ENCODE data around the gene TAF11. TPM values are rescaled to one million over a fixed set of nuclear protein-coding genes. Genes with fewer than 3 reads are reported as not detected.

TAF11 gene
- total RNA-seq, 1 donor from 2014 or later, result 18.1 TPM

- Histone ChIP-seq H3K27me3 (ENCODE audit: low read depth) (no peaks in the 10 kb centered on the region), H3K4me1 (peaks cover 3% of the 10 kb centered on the region), H3K36me3 (peaks cover 74% of the 10 kb centered on the region), H3K9me3 (replicated peaks) (no peaks in the 10 kb centered on the region), H3K27ac (replicated peaks) (no peak overlapping the region), H3K4me3 (no peak overlapping the region)
- no peak for DNase-seq
- no peak for TF ChIP-seq CTCF (IDR thresholded peaks at IDR 0.05; ENCODE audit: borderline replicate concordance)
- intact Hi-C loops (cut with micrococcal nuclease), result no loop called here
These were observed 52.9 kb downstream of the TAF11 start for GRCh38 chr6:34834789-34835518.

GRCh38 chr6:34832942-34833341, 54.9 kb downstream of the TAF11 start:
- no peak for DNase-seq
- Histone ChIP-seq H3K9me3 (replicated peaks) (no peaks in the 10 kb centered on the region), H3K27me3 (ENCODE audit: low read depth) (no peaks in the 10 kb centered on the region), H3K4me1 (no peaks in the 10 kb centered on the region), H3K27ac (replicated peaks) (no peak overlapping the region), H3K36me3 (peaks cover 83% of the 10 kb centered on the region), H3K4me3 (no peak overlapping the region)
- intact Hi-C loops (cut with micrococcal nuclease), result no loop called here
- no peak for TF ChIP-seq CTCF (IDR thresholded peaks at IDR 0.05; ENCODE audit: borderline replicate concordance)

GRCh38 chr6:34829137-34829536, 58.7 kb downstream of the TAF11 start:
- Histone ChIP-seq H3K4me3 (no peak overlapping the region), H3K36me3 (peaks cover 78% of the 10 kb centered on the region), H3K27me3 (ENCODE audit: low read depth) (no peaks in the 10 kb centered on the region), H3K9me3 (replicated peaks) (no peaks in the 10 kb centered on the region), H3K4me1 (no peaks in the 10 kb centered on the region), H3K27ac (replicated peaks) (no peak overlapping the region)
- no peak for TF ChIP-seq CTCF (IDR thresholded peaks at IDR 0.05; ENCODE audit: borderline replicate concordance)
- intact Hi-C loops (cut with micrococcal nuclease), result no loop called here
- no peak for DNase-seq

Other genes starting within 250 kb of the TAF11 start
- gene ILRUN, start 191.3 kb downstream of the TAF11 start, total RNA-seq, result 132 TPM
- gene SNRPC, start 130.5 kb downstream of the TAF11 start, total RNA-seq, result 159 TPM
- 16.5 TPM for gene BLTP3A, start 96.0 kb downstream of the TAF11 start, total RNA-seq
- 33.5 TPM for gene ANKS1A, start 1.2 kb upstream of the TAF11 start, total RNA-seq

Measured in left ventricle myocardium inferior (tissue), 1 donor.